Chondrocyte (in vitro differentiated cells): ENCODE results near the gene NANOS1. TPM values are rescaled to one million over a fixed set of nuclear protein-coding genes. Genes with fewer than 3 reads are reported as not detected.
A peak's percentile ranks its signal among the peaks of the same experiment; 100 is the strongest.

Source experiments
- DNase-seq: peaks from one replicate; pipeline ENCODE4 v3.0.0; 2021; ENCODE audit warnings: mixed read lengths, low spot score
- H3K27ac Mint-ChIP-seq: one replicate; pipeline ENCODE4 v1.8.0; 2021; ENCODE audit warnings: mild to moderate bottlenecking, moderate library complexity, mixed read lengths; ENCODE audit not compliant: unreplicated experiment
- H3K27me3 Mint-ChIP-seq: 2 replicates; pipeline ENCODE4 v1.8.0; 2021; ENCODE audit warnings: low read depth, mixed read lengths
- H3K36me3 Mint-ChIP-seq: 2 replicates; pipeline ENCODE4 v1.8.0; 2021; ENCODE audit warnings: low read depth, mixed read lengths
- H3K4me1 Mint-ChIP-seq: 2 replicates; pipeline ENCODE4 v1.8.0; 2021; ENCODE audit warnings: low read depth, mild to moderate bottlenecking, mixed read lengths
- H3K4me3 Mint-ChIP-seq: one replicate; pipeline ENCODE4 v1.8.0; 2021; ENCODE audit warnings: mild to moderate bottlenecking, moderate library complexity, mixed read lengths; ENCODE audit not compliant: unreplicated experiment
- H3K9me3 Mint-ChIP-seq: 2 replicates; pipeline ENCODE4 v1.8.0; 2021; ENCODE audit warnings: low read depth, mixed read lengths
- total RNA-seq: library from RNA; stranded (reverse); gene quantifications from 3 replicates; pipeline ENCODE4 v1.2.1, GENCODE V29; 2021
- TF ChIP-seq, protein P1 (sequence below): fragments of 200-600 bp; sonication (generic); IDR thresholded peaks from 2 replicates; pipeline ENCODE4 v1.5.0; 2021; ENCODE audit warnings: antibody characterized with exemption, mild to moderate bottlenecking, moderate library complexity

NANOS1 gene
- total RNA-seq, 1 donor from 2014 or later = 3.8 TPM

DNA sequence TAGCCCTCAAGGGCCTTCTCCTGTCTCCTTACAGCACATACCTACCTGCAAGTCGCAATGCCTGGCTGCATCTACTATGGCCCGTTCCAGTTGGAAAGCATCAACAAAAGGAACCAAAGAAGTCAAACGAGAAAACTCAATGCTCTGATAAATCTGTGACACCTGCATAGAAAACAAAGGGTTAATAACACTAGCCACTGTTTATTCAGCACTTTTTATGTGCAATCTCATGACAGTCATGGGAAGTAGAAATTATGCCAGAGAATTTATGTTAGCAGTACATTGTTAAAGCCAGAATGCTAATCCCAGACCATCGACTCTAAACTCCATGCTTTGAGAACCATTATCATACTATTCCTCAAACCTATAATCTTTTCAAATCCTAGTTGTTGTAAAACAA, 30.0 kb downstream of the NANOS1 start:
- no peaks in the 10 kb centered on the region for H3K9me3 Mint-ChIP-seq
- no peak overlapping the region for H3K4me3 Mint-ChIP-seq
- TF ChIP-seq, protein P1, sequence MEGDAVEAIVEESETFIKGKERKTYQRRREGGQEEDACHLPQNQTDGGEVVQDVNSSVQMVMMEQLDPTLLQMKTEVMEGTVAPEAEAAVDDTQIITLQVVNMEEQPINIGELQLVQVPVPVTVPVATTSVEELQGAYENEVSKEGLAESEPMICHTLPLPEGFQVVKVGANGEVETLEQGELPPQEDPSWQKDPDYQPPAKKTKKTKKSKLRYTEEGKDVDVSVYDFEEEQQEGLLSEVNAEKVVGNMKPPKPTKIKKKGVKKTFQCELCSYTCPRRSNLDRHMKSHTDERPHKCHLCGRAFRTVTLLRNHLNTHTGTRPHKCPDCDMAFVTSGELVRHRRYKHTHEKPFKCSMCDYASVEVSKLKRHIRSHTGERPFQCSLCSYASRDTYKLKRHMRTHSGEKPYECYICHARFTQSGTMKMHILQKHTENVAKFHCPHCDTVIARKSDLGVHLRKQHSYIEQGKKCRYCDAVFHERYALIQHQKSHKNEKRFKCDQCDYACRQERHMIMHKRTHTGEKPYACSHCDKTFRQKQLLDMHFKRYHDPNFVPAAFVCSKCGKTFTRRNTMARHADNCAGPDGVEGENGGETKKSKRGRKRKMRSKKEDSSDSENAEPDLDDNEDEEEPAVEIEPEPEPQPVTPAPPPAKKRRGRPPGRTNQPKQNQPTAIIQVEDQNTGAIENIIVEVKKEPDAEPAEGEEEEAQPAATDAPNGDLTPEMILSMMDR = no peak
- DNase-seq = no peak
- no peaks in the 10 kb centered on the region for H3K4me1 Mint-ChIP-seq
- H3K27me3 Mint-ChIP-seq = no peaks in the 10 kb centered on the region
- peak overlapping the region; percentile 20 for H3K27ac Mint-ChIP-seq
- H3K36me3 Mint-ChIP-seq = peaks cover 57% of the 10 kb centered on the region

DNA sequence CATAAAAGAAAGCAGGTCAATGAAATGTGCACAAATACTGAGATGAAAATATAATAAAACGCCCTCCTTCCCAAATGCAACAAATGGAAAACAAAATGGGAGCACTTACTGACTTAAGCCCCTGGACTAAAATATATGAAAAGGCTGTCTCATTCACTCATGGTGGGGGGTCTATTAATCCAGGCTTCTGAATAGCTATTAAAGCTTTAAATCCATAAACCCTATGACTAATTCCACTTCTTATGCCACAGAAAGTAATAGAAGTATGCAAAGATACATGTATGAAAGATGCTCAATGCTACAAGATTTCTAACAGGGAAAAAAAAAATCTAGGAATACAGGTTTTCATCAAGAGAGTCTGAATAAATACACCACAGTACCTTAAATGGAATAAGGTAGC, 30.6 kb downstream of the NANOS1 start:
- H3K4me1 Mint-ChIP-seq = no peaks in the 10 kb centered on the region
- TF ChIP-seq, protein P1 = no peak
- H3K27me3 Mint-ChIP-seq = no peaks in the 10 kb centered on the region
- H3K4me3 Mint-ChIP-seq = no peak overlapping the region
- DNase-seq = no peak
- H3K36me3 Mint-ChIP-seq = peaks cover 60% of the 10 kb centered on the region
- H3K9me3 Mint-ChIP-seq = no peaks in the 10 kb centered on the region
- H3K27ac Mint-ChIP-seq = no peak overlapping the region

DNA sequence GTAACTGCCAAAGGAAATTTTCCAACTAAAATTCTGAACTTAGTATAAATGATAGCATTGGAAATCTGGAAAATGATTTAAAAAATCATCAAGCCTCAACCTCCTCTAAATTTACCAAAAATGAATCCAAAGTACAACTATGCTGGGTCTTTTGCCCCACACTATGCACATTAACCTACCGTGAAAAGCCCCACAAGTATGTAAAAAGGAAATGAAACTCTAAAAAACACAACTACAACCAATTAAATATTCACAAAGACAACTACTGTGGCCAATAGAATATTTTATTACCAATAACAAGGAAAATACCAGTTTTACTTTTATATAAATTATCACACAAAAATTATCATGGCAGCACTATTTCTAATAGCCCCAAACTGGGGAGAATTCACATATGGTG, 31.8 kb downstream of the NANOS1 start:
- TF ChIP-seq, protein P1 = no peak
- Mint-ChIP-seq H3K27ac (peak overlapping the region; percentile 41), H3K9me3 (no peaks in the 10 kb centered on the region), H3K4me3 (no peak overlapping the region), H3K27me3 (no peaks in the 10 kb centered on the region), H3K4me1 (no peaks in the 10 kb centered on the region), H3K36me3 (peaks cover 60% of the 10 kb centered on the region)
- DNase-seq = no peak

DNA sequence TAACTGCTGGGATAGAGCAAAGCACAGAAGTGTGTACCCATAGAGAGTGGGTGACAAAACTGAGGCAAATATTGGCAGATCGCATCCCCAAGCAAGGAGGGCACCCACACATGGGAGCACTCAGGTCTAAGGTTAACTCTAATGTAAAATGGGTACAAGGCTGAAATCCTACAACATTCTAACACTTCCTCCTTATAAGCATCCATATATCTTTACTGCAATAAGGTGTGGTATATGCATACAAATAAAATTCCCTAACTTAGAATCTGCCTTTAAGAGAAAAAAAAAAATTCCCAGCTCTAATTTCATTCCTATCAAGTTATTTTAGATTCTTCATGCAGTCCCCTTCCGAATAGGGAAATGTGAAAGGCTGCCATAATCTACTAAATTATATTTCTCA, 32.4 kb downstream of the NANOS1 start:
- peaks cover 56% of the 10 kb centered on the region for H3K36me3 Mint-ChIP-seq
- TF ChIP-seq, protein P1 = no peak
- DNase-seq = no peak
- H3K4me1 Mint-ChIP-seq = no peaks in the 10 kb centered on the region
- no peak overlapping the region for H3K4me3 Mint-ChIP-seq
- H3K27me3 Mint-ChIP-seq = no peaks in the 10 kb centered on the region
- no peaks in the 10 kb centered on the region for H3K9me3 Mint-ChIP-seq
- H3K27ac Mint-ChIP-seq = no peak overlapping the region

DNA sequence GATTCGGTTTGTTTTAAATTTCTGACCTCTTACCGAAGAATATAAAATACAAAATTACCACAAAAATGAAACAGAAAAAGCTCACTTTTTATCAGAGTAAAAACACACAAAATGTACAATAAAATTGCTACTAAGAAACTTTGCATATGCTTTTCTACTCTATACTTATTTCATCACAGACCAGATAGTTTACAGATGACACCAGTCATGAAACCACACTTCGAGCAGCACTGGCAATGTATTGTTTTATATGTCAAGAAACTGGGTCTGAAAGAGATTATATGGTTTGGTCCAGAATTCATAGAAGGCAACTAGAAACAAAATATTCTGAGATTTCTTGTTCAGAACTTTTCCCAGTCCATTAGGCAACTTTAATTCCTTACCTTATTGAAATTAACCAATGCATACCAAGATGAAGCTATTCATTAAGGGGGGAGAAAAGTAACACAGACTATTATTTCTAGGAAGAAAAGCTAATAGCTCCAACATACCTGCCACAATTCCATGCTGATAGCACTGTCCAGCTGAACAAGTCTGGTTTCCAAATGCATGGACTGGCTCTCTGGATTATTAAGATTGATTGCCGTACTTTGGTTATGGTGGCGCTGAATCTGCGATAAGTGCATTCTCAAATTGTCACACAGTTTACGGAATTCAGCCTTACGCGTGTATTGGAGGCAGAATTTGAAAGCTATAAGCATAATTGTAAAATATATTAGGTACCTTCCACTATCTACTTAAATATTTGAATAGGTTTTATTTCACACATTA, 41.1 kb downstream of the NANOS1 start:
- H3K36me3 Mint-ChIP-seq = peaks cover 38% of the 10 kb centered on the region
- peaks cover 23% of the 10 kb centered on the region for H3K4me1 Mint-ChIP-seq
- no peak for DNase-seq
- H3K27me3 Mint-ChIP-seq = no peaks in the 10 kb centered on the region
- H3K9me3 Mint-ChIP-seq = no peaks in the 10 kb centered on the region
- TF ChIP-seq, protein P1 = no peak
- no peak overlapping the region for H3K27ac Mint-ChIP-seq
- no peak overlapping the region for H3K4me3 Mint-ChIP-seq
